Measurements from ENCODE around the gene DYNLT2. TPM values are rescaled to one million over a fixed set of nuclear protein-coding genes. Genes with fewer than 3 reads are reported as not detected.

The DYNLT2 gene
- total RNA-seq, 4 donors from 2014 or later, result 2.2 to 8.4 (median 5.4) TPM

DNA sequence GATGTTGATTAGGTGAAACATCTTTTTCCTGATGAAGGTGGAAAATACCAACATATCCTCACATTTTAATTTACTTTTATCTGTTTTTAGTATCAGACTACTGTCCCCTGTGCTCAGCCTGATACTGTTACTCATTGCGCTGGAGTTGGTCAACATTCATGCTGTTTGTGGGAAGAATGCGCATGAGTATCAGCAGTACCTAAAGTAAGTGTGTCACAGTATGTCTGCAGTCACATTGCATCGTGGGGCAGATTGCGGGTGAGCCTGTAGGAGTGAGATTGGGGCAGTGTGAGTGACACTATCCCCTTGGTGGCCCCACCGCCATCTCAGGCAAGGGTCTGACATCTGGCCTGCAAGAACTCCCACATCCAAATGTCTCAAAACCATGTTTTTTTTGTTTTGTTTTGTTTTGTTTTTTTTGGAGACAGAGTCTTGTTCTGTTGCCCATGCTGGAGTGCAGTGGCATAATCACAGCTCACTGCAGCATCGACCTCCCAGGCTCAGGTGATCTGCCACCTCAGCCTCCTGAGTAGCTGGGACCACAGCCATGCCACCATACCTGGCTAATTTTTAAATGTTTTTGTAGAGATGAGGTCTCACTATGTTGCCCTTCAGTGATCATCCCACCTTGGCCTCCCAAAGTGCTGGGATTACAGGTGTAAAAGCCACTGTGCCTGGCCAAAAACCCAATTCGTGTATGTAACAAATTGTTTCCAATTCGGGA lies 27.9 kb upstream of the DYNLT2 start:
- H3K27ac ChIP-seq, result no peak overlapping the region
- H3K9me3 ChIP-seq, result no peaks in the 10 kb centered on the region
- peaks cover 3 to 91% (median 5%) of the 10 kb centered on the region in 3 donors for H3K36me3 ChIP-seq
- no peak overlapping the region for H3K4me3 ChIP-seq
- no peak for DNase-seq (ENCODE audit: low spot score in 2 of 2)
- 84 to 93% methylated on average over 8 of the region's 8 CpGs for WGBS, 2 donors
- no peaks in the 10 kb centered on the region for H3K4me1 ChIP-seq
- TF ChIP-seq EP300 (IDR thresholded peaks at IDR 0.05) (no peak), CTCF (IDR thresholded peaks at IDR 0.05) (no peak), POLR2A (IDR thresholded peaks at IDR 0.05) (no peak)
- no peaks in the 10 kb centered on the region for H3K27me3 ChIP-seq

DNA sequence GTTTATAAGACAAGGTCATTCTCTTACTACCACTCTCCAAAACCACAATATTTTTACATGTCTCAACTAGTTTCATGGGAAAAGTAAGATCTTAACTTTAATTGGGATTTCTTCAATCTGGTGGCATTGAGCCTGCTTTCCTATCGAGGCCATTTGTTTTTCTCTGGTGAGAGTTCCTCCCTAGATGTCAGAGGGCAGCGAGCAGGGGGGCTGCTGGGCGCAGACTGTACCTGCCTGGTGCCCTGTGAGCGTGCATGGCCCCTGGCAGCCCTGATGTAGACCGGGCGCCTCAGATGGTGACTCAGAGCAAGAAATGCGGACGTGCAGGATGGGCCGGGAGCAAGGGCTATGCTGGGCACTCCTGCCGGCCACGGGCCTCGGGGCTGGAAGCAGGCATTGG lies 27.3 kb upstream of the DYNLT2 start:
- Histone ChIP-seq H3K27ac (no peak overlapping the region), H3K9me3 (no peaks in the 10 kb centered on the region), H3K4me3 (no peak overlapping the region), H3K36me3 (peaks cover 3 to 91% (median 5%) of the 10 kb centered on the region in 3 donors), H3K27me3 (no peaks in the 10 kb centered on the region), H3K4me1 (no peaks in the 10 kb centered on the region)
- no peak for DNase-seq (ENCODE audit: low spot score in 2 of 2)
- no peak for TF ChIP-seq CTCF (IDR thresholded peaks at IDR 0.05)
- no peak for TF ChIP-seq EP300 (IDR thresholded peaks at IDR 0.05)
- TF ChIP-seq POLR2A (IDR thresholded peaks at IDR 0.05), result no peak
- 90 to 94% methylated on average over 12 of the region's 12 CpGs for WGBS, 2 donors

DNA sequence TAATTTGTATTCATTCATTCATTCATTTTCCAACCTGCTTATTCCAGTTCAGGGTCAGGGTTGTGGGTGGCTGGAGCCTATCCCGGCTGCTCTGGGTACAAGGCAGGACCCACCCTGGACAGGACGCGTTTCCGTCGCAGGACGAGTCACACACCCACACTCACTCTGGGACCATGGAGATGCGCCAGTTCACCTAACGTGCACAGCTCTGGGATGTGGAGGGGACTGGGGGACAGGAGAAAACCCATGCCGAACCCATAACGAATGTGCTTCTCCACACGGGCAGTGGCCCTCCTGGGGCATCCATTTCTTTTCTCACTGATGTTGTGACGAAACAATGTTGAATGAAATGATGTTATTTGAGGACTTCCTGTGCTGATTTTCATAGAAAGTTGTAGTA lies 26.5 kb upstream of the DYNLT2 start:
- Histone ChIP-seq H3K36me3 (peaks cover 3 to 91% (median 5%) of the 10 kb centered on the region in 3 donors), H3K4me1 (no peaks in the 10 kb centered on the region), H3K27me3 (no peaks in the 10 kb centered on the region), H3K27ac (no peak overlapping the region), H3K9me3 (no peaks in the 10 kb centered on the region), H3K4me3 (no peak overlapping the region)
- 91 to 92% methylated on average over 12 of the region's 12 CpGs for WGBS, 2 donors
- DNase-seq (ENCODE audit: low spot score in 2 of 2), result no peak
- TF ChIP-seq CTCF (IDR thresholded peaks at IDR 0.05) (no peak), POLR2A (IDR thresholded peaks at IDR 0.05) (no peak), EP300 (IDR thresholded peaks at IDR 0.05) (no peak)

GRCh38 chr6:169776379-169776778 lies 25.0 kb upstream of the DYNLT2 start:
- H3K4me3 ChIP-seq, result no peak overlapping the region
- H3K27ac ChIP-seq, result no peak overlapping the region
- 84 to 99% methylated on average over 13 of the region's 13 CpGs for WGBS, 2 donors
- no peaks in the 10 kb centered on the region for H3K4me1 ChIP-seq
- no peaks in the 10 kb centered on the region for H3K27me3 ChIP-seq
- H3K36me3 ChIP-seq, result peaks cover 5 to 91% (median 6%) of the 10 kb centered on the region in 3 donors
- TF ChIP-seq CTCF (IDR thresholded peaks at IDR 0.05) (no peak), EP300 (IDR thresholded peaks at IDR 0.05) (no peak), POLR2A (IDR thresholded peaks at IDR 0.05) (no peak)
- DNase-seq (ENCODE audit: low spot score in 2 of 2), result no peak
- H3K9me3 ChIP-seq, result no peaks in the 10 kb centered on the region

- 87 to 90% methylated on average over 10 of the region's 10 CpGs for WGBS, 2 donors
- H3K27me3 ChIP-seq, result no peaks in the 10 kb centered on the region
- TF ChIP-seq CTCF (IDR thresholded peaks at IDR 0.05) (no peak), EP300 (IDR thresholded peaks at IDR 0.05) (no peak), POLR2A (IDR thresholded peaks at IDR 0.05) (no peak)
- no peak overlapping the region for H3K4me3 ChIP-seq
- no peak for DNase-seq (ENCODE audit: low spot score in 2 of 2)
- H3K9me3 ChIP-seq, result no peaks in the 10 kb centered on the region
- H3K36me3 ChIP-seq, result peaks cover 6 to 91% (median 8%) of the 10 kb centered on the region in 3 donors
- no peak overlapping the region for H3K27ac ChIP-seq
- no peaks in the 10 kb centered on the region for H3K4me1 ChIP-seq
These were observed 23.9 kb upstream of the DYNLT2 start for GRCh38 chr6:169775321-169775720.

Data from tibial nerve (tissue), 4 donors.